ENCODE results near the gene NCKAP5.

- TF ChIP-seq EZH2 (IDR thresholded peaks at IDR 0.05; ENCODE audit: borderline replicate concordance, low read length), result no peak
- TF ChIP-seq CTCF (IDR thresholded peaks at IDR 0.05; ENCODE audit: low read length), result no peak
These were observed 710.9 kb downstream of the NCKAP5 start for GRCh38 chr2:132857319-132857718.
